GM19463 (cell line): Measurements from ENCODE around the gene PLET1.

ENCODE experiments used
- ATAC-seq: cut with Tn5 transposase; IDR thresholded peaks from one replicate; pipeline ENCODE4 v1.9.1; 2021; ENCODE audit warnings: mild to moderate bottlenecking, moderate library complexity; ENCODE audit not compliant: unreplicated experiment

Gene PLET1

GRCh38 chr11:112247201-112247600 is 13.5 kb downstream of the PLET1 start:
- ATAC-seq: no peak

GRCh38 chr11:112241486-112241885 is 19.2 kb downstream of the PLET1 start:
- ATAC-seq: no peak

DNA sequence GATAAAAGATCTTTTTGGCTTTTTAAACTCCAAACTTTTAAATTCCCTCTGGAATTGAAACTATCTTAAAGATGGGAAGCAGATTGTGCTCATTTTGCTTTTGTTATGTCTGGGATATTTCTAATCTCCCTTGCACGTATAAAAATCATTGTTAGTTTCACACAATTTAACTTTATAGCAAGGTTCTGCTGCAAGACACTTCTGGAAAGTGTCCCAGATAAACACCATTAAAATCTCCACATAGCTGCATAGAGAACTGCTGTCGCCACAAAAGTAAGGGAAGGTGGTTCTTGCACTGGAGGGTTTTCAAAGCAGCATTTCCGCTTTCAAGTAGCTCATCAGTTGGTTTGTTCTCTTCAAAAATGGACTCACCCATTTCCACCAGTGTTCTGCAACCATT is 22.6 kb downstream of the PLET1 start:
- no peak for ATAC-seq

- ATAC-seq: no peak
Observed at GRCh38 chr11:112237451-112237850, 23.2 kb downstream of the PLET1 start.

DNA sequence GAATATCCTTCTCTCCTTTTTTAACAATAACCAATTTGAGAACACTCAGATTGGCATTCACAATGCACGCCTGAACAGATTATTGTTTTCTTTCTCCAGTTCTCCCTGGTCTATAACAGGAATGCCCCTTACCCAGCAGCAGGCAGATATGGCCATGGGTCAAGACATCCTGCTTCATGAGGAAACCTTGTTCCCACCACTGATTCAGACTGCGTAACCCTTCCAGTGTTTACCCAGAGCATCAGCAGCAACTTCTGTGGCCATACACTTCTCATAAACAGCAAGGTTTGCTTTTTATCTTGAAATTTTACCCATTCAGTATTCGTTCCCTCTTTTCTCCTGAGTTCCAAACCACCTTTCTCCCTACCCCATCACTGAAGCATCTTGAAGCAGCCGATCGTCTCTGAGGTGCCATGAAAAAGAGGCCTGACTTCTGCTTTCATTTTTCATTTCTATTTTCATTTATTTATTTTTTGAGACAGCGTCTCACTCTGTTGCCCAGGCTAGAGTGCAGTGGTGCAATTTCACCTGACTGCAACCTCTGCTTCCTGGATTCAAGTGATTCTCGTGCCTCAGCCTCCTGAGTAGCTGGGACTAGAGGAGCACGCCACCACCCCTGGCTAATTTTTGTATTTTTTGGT is 24.8 kb downstream of the PLET1 start:
- ATAC-seq: no peak

GRCh38 chr11:112231952-112232351 is 28.7 kb downstream of the PLET1 start:
- no peak for ATAC-seq

GRCh38 chr11:112229746-112230433 is 30.8 kb downstream of the PLET1 start:
- no peak for ATAC-seq

GRCh38 chr11:112229159-112229558 is 31.5 kb downstream of the PLET1 start:
- no peak for ATAC-seq

- no peak for ATAC-seq
Observed at GRCh38 chr11:112228706-112229105, 32.0 kb downstream of the PLET1 start.

GRCh38 chr11:112227471-112227870 is 33.2 kb downstream of the PLET1 start:
- ATAC-seq: no peak

DNA sequence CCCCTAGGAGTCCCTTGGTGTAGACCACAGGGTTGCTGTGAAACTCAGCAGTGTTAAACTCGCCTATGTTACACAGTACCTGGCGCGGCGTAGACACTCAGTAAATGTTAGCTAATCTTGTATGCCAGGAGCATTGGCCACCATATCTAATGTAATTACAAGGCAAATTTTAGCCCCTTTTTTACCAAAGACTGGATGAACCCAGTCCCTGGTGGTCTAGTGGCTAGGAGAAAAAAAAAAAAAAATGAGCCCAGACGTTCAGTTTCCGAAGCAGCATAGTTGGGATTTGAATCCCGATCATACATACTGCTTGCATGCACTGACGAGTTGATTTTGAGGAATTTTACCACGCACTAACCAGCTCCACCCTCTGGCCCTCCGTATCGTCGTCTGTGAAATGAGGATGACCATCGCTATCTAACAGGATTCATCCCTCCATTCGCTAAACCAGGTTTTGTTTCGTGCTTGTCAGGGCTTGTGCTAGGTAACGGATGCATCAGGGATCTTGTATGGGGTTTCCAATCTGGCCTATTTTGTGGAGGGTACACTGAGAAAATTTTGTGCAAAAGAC is 33.7 kb downstream of the PLET1 start:
- ATAC-seq: peak; percentile 37

DNA sequence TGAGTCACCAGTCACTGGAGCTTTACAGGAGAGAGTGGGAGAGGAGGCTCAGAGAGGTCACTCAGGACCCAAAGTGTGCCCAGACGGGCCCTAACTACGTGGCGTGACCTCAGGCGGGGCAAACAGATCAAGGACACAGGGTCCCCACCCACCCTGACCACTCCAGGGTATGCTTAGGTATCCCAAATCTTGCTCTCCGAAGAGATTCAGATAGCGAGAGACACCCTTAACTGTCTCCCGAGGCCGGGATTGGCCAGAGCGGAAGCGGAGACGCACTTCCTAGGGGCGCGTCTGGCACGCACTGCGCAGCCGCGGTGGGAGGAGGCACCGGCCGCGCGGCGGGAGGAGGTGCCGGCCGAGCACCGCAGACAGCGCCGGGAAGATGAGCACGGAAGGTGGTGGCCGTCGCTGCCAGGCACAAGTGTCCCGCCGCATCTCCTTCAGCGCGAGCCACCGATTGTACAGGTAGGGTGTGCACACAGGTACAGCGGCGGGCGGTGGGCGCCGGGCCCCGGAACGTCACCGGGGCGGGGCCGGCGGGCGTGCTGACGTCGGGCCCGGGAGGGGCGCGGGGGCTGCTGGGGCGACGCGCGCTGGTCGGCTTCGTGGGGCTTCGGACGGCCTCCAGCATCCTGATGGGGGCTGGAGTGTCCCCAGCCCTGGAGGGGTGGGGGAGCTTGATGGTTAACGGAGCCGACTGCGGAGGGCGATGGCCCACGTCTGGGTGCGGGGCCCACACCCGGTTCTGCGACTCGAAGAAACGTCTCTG is 34.4 kb downstream of the PLET1 start, which contains the start of gene PTS:
PTS (plus strand) TSS at position 367 of the 769 bp plus-strand sequence; CDS start at position 383, 16 bp downstream.
- ATAC-seq: peak; percentile 95

GRCh38 chr11:112225753-112226061 is 35.0 kb downstream of the PLET1 start:
- no peak for ATAC-seq

DNA sequence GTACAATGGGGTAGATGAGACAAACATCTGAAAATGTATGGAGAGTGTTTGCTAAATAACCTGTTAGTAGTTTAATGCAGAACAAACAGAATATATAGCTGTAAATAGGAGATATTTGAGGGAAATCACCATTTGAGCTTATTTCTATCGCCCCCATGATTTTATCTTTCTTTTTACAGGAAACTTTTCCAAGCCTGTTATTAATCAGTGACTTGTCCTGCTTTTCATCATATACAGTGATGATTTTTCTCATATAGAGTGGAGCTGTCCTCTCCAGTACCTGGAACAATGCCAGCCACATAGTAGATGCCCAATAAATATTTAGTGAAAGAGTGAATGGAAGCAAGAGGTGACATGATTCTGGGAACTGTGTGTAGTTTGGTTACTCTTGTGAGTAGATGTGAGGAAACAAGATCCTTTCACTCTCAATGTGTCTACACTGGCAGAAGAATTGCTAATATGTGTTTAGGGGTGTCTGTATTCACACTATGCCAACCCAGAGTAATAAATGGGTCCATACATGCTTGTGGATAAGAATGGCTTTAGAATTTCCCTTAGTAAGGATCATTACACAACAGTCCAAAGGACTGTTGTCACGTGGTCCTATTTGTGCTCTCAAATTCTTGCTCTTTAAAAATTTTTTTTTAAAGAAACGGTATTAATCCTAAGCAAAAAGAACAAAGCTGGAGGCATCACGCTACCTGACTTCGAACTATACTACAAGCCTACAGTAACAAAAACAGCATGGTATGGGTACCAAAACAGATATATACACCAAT is 36.7 kb downstream of the PLET1 start:
- no peak for ATAC-seq

DNA sequence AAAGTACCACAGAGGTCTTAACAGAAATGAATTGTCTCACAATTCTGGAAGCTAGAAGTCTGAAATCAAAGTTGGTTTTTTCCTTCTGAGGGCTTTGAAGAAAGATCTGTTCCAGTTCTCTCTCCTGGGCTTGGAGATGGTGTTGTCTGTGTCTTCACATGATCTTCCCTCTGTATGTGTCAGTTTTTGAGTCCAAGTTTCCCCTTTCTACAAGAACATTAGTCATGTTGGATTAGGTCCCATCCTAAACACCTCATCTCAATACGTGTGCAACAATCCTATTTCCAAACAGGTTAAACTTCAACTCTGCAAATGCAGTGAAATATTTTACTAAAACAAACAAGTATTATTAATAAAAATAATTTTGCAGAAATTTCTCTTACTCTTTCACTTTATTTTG is 37.5 kb downstream of the PLET1 start:
- ATAC-seq: no peak

- ATAC-seq: no peak
Observed at GRCh38 chr11:112222303-112222702, 38.4 kb downstream of the PLET1 start.

DNA sequence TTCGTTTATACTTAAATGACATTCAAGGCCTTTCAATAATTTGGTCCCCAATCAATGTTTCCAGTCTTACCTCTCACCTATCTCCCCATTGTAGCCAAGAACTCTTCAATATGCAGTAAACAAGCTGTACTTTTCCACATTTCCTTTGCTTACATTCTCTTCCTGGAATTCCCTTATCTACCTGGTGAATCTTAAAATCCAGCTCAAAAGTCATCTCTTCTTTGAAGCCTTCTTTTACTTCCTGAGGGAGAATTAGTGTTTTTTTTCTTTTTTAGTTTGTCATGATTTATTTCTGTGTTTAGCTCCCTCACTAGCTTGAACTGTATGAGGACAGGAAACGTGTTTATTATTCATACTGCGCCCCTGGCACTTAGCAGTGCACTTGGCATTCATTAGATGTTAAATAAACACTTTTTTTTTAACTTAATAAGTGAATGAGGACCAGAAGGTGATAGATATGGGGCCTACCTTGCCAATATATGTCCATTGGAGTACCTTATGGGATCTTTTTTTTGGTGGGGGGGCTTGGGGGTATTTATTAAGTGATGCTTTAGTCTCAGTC is 39.3 kb downstream of the PLET1 start:
- no peak for ATAC-seq

- ATAC-seq: peak; percentile 98
Observed at GRCh38 chr11:112219476-112220232, 41.0 kb downstream of the PLET1 start.

GRCh38 chr11:112216561-112217105 is 44.0 kb downstream of the PLET1 start:
- no peak for ATAC-seq

DNA sequence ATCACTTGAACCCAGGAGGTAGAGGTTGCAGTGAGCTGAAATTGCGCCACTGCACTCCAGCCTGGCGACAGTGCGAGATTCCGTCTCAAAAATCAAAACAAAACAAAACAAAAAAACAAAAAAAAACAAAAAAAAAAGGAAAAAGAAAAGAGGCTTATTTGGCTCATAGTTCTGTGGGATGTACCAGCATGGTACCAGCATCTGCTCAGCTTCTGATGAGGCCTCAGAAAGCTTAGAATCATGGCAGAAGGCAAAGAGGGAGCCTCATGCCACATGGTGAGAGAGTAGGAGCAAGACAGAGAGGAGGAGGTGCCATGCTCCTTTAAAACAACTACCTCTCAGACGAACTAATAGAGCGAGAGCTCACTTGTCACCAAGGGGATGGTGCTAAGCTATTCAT is 45.0 kb downstream of the PLET1 start:
- ATAC-seq: no peak
